ENCODE data around the gene ADAM17.
"Not testable (repeated sequence)": the region's sequence is repeated elsewhere in the genome, so short reads cannot be mapped to it uniquely, and the experiment has no call there.

The ADAM17 gene

DNA sequence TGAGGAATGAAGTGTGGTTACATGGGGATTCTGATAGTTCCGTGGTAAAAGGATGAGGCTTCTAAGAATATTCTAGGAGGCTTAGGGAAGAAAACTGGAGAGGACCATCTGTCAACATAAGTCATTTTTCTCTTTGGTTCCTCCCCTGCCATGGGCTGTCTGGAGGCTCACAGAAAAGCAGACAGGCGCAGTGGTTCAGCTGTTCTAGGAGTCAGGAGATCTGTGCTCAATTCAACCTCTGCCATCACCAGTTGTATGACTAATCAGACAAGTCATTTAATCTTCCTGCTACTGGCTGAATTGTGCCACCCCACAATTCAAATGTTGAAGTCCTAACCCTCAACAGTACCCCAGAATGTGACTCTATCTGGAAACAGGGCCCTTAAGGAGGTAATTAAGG lies 36.4 kb downstream of the ADAM17 start:
- peak; percentile 20 for DNase-seq (ENCODE audit: low spot score)

DNA sequence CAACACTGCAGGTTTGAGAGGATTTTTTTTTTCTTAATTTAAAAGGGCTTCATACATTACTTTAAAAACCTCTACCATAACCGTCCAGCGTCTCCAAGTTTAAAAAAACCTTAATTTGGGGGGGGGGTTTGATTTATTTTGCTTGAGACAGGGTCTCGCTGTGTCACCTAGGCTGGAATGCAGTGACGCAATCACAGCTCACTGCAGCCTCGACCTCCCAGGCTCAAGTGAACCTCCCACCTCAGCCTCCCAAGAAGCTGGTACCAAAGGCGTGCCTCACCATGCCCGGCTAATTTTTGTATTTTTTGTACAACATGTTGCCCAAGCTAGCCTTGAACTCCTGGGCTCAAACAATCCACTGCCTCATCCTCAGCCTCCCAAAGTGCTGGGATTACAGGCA lies 36.9 kb downstream of the ADAM17 start:
- DNase-seq (ENCODE audit: low spot score): no peak

DNA sequence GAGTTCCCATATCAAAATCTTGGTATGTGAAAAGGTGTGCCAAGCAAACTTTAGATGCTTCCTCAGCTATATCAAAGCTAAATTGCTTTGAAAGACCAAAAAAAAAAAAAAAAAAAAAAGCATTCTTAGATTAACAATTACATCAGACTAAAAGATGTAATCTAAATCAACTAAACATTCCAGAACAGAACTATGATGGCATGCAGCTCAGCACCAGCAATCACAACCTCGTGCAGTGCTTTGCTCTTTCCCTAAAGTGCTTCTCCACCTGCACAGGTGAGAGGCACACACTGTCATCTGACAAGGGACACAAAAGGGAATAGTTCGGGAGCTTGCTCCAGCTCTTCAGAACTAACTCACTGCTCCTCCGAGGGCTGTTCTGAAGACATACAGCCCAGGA lies 37.5 kb downstream of the ADAM17 start:
- DNase-seq (ENCODE audit: low spot score): no peak

GRCh38 chr2:9517118-9517782 lies 38.4 kb downstream of the ADAM17 start:
- no peak for DNase-seq (ENCODE audit: low spot score)

GRCh38 chr2:9513946-9514345 lies 41.7 kb downstream of the ADAM17 start:
- DNase-seq (ENCODE audit: low spot score): not testable (repeated sequence)

DNA sequence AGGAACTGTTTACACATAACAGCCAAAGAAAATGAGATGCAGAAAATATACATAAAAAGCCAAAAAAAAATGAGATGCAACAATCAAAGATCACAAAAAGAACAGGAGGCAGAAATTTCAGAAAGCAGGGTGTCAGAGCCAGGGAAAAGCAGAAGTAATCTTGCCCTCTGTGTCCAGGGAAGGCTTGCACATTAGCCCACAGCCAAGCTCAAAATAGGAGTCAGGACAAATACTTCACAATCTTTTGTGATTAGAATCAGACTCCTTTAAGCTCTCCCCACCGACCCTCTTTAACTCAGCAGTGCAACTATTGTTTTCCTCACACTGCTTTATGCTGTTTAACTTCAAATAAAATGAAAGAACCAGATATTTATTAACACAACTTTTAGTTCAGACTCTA lies 46.7 kb downstream of the ADAM17 start:
- DNase-seq (ENCODE audit: low spot score): no peak

- no peak for DNase-seq (ENCODE audit: low spot score)
Measured at GRCh38 chr2:9498210-9498609, 57.4 kb downstream of the ADAM17 start.

DNA sequence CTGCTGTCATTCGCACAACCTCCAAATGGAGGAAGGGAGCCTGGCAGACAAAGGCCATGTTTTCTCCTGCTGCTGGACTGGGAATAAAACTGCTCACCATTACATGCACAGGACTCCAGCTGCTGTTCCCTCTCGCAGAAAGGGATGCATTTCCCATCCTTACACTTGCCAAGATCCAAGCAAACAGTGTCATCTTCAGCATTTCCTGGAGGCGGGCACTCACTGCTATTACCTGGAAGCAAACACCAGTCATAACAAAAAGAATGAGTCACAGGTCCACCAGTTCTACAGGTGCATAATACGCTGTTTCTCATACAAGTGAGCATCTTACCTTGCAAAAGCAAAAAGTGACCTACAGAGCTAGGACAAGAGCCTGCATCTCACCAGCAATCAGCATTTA lies 58.6 kb downstream of the ADAM17 start:
- DNase-seq (ENCODE audit: low spot score): no peak

- no peak for DNase-seq (ENCODE audit: low spot score)
Measured at GRCh38 chr2:9494081-9494480, 61.5 kb downstream of the ADAM17 start.

DNA sequence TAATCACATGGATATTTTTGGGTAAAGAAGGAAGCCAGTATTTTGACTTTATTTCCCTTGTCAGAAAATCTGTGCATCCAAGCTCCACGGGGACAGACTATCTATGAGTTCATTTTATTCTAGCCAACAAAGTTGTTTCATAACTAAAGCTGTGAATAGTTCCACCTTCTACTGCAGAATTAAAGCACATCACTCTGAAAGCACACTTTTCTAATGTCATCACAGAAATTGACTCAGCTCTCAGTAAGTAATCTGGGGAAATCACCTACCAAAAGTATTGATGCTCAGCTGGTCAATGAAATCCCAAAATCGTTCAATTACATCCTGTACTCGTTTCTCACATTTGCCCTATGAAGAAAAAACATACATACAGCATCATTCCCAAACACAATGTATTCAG lies 62.2 kb downstream of the ADAM17 start:
- DNase-seq (ENCODE audit: low spot score): no peak

- DNase-seq (ENCODE audit: low spot score): no peak
Measured at GRCh38 chr2:9492927-9493326, 62.7 kb downstream of the ADAM17 start.

GRCh38 chr2:9490789-9491188 lies 64.8 kb downstream of the ADAM17 start:
- no peak for DNase-seq (ENCODE audit: low spot score)

DNA sequence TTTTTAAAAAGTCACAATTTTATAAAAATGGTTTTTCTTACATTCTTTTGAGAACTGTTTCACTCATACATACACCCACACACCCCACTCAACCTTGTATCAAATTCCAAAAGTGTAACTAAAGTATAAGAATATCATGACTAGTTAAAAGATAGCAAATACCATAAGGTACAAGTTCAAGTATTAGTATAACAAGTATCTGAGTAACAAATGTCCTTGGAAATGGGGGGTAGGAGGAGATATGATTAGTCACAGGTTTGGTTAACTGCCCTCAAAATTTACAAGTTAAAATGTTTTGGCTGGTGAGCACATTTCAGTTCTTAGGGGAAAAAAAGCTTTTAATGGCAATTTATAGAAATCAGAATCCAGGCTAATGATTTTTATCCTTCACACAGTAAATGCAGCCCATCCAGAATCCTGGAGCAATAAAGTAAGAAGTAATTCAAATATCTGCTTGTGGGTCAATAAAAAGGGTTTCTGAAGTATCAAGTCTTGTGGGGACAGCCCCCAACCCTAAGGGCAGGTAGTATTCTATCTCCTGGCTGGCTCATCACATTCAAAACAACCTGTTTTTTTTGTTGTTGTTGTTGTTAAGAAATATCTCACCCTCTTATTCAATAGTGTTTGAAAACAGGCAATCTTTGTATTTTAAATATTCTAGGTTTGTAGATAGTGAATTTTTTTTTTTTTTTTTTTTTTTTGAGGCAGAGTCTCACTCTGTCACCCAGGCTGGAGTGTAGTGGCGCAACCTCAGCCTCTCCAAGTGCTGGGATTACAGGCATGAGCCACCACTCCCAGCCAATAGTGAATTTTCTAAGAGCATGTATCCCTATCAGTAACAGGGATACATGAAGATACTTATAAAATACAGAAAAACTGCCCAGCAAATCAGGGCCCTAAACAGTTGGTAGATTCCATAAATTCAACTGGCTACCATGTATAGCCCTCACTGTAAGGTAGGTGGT lies 66.8 kb downstream of the ADAM17 start:
- no peak for DNase-seq (ENCODE audit: low spot score)

- DNase-seq (ENCODE audit: low spot score): no peak
Measured at GRCh38 chr2:9484533-9484932, 71.1 kb downstream of the ADAM17 start.

DNA sequence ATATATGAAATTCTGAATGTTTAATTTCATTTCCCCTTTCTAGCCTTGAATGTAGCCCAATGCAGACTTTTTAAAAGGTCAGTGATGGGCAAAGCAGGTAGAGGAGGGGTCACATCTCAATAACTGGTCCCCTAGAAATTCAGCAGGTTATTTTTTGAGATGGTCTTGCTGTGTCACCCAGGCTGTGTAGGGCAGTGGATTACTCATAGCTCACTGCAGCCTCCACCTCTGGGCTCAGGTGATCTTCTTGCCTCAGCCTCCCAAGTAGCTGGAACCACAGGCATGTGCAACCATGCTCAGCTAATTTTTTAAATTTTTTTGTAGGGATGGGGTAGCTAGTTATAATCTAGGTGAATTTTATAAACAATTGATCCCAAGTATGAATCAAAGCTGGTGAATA lies 72.5 kb downstream of the ADAM17 start:
- DNase-seq (ENCODE audit: low spot score): no peak

- no peak for DNase-seq (ENCODE audit: low spot score)
Measured at GRCh38 chr2:9480157-9480556, 75.5 kb downstream of the ADAM17 start.

- no peak for DNase-seq (ENCODE audit: low spot score)
Measured at GRCh38 chr2:9478526-9478925, 77.1 kb downstream of the ADAM17 start.

DNA sequence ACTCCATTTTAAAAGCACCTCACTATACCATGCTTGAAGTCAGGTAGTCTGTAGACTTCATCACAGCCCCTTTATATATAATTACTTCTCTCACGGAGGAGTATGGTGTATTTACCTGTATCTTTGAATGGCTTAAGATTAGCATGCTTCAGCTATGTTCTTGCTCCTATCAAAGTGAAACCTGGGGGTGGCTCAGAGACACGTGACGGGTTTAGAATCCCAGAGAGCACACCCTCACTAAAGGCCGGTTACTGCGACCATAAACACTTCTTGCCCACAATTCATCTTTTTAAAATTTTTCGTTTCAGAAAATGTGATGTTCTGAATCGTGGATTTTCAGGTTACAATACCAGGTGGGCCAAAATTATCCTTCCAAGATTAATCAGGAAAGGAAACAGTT lies 77.7 kb downstream of the ADAM17 start:
- DNase-seq (ENCODE audit: low spot score): no peak

GRCh38 chr2:9474361-9475057 lies 81.1 kb downstream of the ADAM17 start, which contains the start of gene IAH1:
TSS of gene IAH1 (plus strand) at chr2:9474551. CDS start at chr2:9474567, 16 bp downstream.
- DNase-seq (ENCODE audit: low spot score): peak; percentile 55

DNA sequence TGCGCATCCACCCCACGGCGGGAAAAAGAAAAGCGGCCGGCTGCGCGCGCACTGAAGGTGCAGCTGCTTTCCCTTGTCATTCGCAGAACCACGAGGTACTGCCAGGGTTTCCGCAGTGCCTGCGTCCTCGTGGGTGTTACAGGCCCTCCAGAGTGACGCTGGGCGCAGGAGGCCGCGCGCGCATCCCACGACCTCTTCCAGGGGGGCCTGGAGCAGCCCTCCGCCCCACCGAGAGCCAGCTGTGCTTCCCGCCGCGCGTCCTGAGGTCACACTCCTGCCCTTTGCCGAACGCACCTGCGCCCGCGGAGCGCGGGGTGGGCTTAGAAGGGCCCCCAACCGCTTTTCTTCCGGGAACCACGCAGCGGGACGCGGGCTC lies 81.7 kb downstream of the ADAM17 start:
- DNase-seq (ENCODE audit: low spot score): no peak

GRCh38 chr2:9473308-9473984 lies 82.2 kb downstream of the ADAM17 start:
- DNase-seq (ENCODE audit: low spot score): no peak

DNA sequence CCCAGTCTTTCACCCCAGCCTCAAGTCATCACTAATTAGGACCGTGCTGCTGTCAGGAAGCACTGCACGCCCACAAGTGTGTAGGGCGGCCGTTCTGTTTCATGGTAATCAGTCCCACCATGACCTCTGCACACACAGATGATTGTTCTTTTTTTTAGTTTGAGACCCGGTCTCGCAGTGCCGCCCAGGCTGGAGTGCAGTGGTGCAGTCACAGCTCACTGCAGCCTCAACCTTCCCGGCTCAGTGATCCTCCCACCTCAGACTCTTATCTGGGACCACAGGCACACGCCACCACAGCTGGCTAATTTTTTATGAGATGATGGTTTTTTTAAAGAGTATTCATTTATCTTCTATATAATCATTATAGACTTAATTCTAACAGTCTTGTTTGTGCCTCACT lies 83.1 kb downstream of the ADAM17 start:
- DNase-seq (ENCODE audit: low spot score): no peak

All from RKO (cell line).